Esophagus mucosa (tissue), 1 donor: ENCODE data around the gene QSOX2. TPM values are rescaled to one million over a fixed set of nuclear protein-coding genes. Genes with fewer than 3 reads are reported as not detected.

Experiments used
- ATAC-seq: fragments of 200-7000 bp; cut with Tn5 transposase; one replicate; pipeline ENCODE4 v1.9.1; 2020
- total RNA-seq: library from RNA; stranded (reverse); gene quantifications from one replicate; pipeline ENCODE4 v1.2.4, GENCODE V29; 2023
- donor health status: DM: yes; HTN: yes; CAD: no.

Gene QSOX2
- total RNA-seq, 1 donor from 2014 or later = 3.0 TPM

DNA sequence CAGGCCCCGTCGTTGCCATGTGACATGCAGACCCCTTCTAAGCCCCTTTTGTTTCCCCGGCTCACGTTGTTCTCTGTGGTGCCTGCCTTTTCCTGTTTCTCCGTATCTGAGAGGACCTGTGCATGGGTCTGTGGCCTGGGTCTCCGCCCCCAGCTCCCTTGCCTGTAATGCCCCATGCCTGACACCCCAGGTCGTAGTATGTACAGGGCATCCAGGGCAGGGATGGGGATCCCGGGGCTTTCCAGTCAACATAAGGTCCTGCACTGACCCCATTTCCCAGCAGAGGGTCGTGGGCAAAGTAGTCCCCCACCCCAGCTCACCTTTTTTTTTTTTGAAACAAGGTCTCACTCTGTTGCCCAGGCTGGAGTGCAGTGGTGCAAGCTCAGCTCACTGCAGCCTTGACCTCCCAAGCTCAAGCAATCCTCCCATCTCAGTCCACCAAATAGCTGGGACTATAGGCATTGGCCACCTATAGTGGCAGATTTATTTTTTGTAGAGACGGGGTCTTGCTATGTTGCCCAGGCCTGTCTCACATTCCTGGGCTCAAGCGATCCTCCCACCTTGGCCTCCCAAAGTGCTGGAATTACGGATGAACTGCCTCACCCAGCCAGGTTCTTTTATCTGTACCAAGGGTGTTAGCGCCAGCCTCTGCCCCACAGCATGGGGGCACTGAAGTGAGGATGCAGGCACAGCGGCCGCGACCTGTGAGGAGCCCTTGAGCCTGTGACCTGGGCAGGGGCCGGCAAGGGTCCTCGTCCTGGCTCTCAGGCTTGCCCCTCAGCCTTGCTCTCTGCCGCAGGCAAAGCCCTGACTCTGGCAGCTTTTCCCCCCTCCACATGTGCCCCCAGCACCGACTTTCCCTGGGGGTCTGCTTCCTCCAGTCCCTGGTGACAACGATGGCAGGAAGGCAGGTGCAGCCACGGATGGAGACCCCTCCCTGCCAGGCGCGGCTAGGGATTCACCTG lies 19.1 kb upstream of the QSOX2 start:
- no peak for ATAC-seq

DNA sequence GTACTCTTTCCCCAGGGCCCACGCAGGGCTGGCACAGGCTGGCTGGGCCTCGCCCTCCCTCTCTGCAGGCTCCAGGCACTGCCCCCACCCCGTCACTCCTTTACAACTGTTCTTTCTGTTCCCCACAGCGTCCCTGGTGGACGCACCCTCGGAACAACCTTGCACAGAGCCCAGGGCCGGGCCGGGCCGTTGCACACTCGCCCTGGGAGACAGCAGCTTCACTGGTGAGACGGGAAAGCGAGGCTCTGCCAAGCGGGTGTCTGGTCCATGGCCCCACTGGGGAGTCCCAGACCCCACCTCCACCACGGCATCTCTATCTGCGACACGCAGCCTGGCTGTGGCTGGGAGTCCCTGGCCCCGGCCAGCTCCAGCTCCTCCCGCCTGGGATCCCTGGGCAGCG lies 18.4 kb upstream of the QSOX2 start:
- ATAC-seq = no peak

DNA sequence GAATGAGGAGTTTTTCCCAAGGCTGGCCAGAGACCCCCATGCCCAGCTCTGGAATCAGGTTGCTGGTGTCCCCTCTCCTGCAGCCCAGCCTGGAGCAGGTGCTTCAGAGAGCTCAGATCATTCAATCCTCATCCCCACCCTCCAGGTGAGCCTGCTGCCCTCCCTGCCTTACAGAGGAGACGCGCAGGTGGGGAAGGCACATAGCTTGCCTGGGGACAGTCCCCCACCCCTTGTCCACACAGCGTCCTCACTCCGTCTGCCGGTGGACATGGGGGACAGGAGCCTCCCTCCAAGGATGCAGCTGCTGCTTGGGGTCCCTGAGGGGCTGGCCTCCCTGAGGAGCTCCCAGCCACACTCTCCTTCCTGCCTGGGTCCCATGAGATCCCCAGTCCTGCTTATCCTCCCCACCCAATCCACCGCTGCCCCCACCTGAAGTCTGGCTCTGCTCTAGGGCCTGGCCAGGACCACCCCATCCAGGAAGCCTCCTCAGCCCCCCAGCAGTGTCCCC lies 17.1 kb upstream of the QSOX2 start:
- no peak for ATAC-seq

DNA sequence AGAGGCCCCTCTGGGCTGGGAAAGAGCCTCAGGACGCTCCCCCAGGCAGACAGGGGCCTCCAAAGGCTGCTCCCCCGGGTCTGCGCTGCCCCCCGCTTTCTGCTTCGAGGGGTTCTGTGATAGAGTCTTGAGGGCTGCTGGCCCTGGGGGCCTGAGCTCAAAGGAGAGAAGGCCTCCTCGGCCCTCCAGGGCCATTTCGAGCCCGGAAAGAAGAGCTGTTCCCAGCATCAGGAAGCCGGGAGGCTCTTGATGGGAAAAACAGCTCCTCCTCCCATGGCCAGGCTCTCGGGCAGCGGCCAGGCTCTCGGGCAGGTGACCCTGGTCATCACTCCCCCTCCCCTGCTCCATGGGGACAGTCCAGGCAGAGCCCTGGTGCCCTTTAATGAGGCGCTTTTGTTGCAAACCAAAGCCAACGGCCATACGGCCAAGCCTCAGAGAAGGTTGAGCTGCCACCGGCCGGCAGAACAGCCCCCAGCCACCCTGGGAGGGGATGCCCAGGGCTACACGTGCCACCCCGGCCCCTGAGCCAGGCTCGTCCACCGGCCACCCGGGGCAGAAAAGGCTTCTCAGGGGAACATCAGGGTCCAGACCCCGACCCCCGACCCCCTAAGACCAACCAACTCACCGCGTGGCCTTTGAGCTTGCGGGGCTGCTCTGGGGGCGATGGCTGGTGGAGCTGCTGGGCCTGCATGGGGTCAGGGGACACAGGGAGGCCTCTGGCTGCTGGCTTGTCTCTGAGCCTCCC lies 16.2 kb upstream of the QSOX2 start:
- ATAC-seq = no peak

DNA sequence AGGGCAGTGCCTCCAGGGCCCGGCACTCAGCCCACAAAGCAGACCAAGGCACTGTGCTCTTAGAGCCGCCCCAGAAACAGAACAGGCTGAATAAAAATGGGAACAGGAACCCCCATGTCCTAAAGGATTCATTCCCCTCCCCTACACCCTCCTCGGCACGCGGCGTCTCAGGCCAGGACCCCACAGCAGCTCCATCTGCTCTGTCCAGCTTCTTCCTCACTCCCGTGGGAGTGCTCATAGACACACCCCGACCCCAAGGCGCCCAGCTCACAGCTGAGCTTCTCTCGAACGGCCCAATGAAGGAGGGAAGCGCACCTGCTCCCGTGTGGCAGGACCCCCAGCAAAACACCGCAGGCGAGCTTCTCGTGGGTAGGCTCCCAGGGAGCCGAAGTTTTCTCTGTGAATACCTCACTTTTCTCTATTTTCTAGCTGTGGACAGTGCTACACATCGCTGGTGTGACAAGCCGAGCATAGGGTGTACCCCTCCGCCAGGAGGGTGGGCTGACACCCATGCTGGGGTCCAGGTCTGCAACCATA lies 15.4 kb upstream of the QSOX2 start:
- ATAC-seq = no peak

DNA sequence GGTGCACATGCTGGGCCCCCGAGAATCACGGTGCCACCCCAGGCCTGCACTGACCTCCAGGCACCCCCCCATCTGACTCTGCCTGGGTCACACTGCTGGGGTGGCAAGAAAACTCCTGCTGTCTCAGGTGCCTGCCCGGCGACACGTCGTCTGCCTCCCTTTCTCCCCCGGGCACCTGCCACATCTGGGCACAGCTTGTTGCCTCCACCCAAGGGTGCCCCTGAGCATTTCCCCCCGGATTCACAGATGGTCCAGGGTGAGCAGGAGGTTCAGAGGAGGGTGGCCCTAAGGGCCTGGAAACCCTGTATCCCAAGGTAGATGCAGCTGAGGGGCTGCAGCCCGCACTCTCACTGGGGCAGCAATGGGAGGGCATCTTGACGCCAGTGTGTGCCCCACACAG lies 14.9 kb upstream of the QSOX2 start:
- ATAC-seq = no peak

DNA sequence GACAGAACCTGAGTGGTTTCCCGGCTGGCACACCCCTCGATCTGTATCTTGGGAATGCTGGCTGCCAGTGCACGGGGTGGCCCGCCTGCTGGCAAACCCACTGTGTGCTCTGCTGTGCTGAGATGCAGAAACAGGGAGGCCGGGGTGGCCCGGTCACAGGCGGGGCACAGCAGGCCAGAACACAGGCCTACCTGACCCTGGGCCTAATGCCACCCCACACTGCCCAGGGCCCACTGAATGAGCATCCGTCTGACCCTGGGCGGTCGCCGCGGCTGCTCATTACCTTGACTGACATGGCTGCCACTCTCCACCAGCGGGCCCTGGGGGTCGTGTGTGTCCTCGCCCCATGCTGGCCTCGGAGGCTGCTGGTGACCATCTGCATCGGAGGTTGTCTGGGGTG lies 14.2 kb upstream of the QSOX2 start:
- no peak for ATAC-seq

DNA sequence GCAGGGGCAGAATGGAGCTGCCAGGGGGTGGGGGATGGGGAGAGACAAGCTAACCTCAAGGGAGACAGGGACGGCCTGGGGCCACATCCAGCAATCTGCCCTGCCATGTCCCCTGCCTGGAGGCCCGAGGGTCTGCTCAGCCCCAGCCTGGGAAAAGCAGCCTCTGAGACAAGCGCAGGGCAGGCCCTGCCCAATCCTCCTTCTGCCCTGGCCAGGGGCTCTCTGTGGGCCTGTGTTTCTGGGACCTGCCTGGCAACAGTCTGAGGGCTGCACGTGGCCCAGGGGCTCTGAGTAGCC lies 13.9 kb upstream of the QSOX2 start:
- ATAC-seq = no peak

DNA sequence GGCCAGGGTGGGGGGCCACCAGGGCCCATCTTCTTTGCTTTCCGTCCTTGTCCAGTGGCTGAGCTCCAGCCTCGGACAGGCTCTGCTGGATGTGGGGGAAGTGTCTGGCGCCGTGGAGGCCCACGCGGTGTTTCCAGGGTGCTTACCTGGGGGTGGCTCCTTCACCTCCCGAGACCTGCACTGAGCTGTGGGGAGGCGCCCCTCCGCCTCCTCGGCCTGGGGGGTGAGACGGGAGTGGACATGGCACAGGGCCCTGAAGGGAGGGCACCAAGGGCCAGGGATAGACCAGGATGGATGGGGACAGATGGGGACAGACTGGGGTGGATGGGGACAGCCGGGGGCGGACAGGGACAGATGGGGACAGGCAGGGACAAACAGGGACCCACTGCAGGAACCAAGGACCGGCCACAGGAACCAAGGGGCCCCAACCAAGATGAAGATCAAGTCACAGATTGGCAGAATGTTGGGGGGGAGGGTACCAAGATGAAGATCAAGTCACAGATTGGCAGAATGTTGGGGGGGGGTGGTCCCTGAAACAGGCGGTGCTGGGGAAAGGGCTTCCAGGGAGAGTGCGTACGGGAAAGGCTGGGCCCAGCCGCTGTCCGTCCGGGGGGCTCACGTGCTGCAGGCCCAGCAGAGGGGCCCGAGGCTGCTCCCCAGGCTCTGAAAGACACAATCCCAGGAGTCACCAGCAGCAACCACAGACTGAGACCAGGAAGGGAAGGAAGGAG lies 13.3 kb upstream of the QSOX2 start:
- no peak for ATAC-seq

DNA sequence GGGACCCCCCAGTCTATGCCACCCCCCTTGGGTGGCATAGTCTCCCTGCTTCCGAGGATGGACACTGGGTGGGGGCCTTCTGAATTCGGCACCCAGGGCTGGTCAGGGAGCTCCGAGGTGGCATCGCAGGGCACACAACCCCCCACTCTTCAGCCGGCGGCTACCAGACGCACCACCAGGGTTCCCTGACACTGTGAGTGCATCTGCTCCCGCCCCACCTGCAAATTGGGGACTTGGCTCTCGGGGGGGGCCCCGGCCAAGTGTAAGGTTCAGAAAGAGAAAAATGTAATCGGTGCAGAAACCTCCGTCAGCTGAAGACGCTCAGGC lies 12.7 kb upstream of the QSOX2 start:
- ATAC-seq = no peak

DNA sequence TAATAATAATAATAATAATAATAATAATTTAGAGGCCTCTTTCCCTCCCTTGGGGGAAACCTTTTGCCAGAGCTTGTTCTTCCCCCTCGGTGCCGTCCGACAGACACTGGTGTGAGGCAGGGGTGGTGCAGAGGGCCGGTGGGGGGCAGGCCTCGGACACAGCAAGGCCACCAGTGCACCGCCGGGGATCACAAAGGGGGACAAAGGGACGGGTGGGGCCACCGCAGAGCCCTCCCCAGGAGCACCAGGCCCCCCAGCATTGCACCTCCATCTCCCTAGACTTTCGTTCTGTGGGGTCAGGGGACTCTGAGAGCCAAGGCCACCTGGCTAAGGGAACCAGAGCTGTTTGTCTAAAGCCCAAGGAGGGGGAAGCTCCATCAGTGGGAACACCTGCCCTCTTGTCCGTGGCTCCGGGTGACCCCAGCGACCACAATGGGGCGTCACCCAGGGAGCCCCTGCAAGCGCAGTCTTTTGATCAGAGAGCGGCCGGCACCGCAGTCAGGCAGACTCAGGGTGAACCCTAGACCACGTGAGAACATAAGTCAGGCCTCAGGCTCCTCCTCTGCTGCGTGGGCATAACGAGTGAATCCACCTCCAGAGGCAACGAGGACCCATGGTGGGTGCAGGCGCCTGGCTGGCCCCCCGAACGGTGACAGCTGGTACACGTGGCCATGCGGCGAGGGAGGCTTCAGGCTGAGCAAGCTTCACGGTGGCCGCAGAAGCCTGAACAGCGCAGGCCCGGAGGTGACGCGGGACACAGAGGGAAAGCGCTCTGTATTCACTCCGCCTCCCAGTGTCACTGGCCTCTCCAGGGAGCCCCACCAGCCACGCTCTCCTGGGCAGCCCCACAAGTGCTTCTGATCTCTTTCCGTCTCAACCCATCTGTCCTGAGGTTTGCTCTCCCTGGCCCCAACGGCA lies 12.0 kb upstream of the QSOX2 start:
- no peak for ATAC-seq

DNA sequence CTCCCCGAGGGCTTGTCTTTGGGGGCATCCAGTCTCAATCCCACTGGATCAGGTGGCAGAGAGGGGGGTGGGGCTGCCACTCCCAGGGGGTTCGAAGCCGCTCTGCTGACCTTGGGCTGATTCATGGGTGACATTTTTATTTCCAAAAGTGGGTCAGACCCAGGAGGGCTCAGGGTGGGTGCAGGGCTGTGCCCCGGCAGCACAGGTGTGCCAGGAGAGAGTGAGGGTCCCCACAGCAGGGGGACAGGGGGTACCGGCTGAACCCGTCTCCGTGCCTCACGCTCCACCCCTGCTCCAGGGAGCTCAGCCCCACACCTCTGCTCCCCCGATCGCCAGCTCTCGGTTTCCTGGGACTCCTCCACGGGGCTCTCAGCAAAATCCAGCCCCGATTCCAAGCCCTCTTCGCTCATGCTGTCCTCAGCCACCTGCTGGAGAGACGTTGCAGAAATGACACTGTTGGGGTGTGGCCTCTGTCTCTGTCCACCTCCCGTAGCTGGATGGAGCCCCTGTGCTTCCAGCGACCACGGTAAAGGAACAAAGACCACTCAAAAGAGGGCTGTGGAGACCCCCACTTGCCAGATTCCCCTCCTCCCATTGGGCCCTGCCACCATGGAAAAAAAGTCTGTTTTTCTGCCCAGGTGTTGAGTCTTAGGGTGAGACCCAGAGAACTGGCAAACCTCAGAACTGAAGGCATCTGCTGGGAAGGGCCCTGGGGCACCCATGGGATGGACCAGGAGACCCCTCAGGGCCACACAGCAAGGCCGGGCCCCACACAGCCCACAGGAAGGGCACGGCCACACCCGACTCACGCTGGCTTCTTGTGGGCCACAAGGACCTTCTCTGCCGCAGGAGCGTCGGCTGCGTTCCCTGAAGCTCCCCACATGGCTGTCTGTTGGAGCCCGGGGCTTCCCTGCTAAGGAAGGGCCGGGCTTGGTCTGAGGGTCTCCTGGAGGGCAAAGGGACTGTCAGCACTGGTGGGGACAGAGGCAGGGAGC lies 10.6 kb upstream of the QSOX2 start:
- ATAC-seq = no peak

DNA sequence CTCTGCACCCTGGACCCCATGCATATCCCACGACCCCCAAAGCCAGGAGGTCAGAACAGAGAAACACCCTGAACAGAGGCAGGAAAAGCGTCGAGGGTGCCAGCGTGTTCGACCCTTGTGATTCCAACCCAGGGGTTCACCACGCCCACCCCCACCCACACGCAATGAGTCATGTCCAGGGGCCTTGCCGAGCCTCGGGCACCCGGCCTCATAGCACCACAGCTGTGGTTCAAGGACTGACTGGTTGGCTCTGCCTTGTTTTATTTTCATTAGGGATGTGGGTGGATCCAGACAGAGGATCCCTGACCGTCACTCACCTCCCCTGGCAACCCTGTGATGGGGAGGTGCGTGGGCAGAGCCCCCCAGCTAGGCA lies 9.5 kb upstream of the QSOX2 start:
- no peak for ATAC-seq

DNA sequence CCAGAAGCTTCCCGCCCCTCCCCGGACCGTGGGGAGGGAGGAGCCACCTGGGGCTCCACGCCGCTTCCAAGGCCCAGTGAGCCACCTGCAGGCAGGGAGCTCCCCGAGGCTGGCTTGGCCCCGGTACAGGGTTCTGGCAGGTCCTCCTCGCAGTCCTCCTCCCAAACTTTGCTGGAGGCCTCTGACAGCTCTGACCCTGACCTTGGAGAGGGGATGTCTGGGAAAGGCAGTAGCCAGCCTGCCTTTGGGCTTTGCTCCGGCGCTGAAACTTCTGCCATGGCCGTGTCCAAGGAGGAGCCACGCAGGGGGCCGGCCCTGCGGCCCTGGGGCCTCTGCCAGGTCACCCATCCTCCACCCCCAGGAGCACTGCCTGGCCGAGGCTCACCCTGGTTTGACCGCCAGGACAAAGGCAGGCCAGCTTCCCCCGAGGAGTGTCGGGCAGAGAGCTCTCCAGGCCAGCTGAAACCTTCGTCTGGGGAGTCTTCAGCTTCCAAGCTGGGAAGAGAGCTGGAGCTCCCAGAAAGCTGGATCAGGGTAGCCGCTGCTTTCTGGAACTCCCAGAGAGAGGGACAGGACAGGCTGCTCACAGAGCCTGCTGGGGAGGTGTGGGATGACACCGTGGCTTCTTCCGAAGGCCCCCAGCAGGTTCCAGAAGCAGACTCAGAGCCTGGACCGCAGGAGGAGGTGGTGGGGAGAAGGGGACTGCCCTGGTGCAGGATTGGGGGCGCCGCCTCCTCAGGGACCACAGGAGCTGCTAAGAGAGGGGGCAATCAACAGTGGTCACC lies 9.0 kb upstream of the QSOX2 start:
- ATAC-seq = no peak

DNA sequence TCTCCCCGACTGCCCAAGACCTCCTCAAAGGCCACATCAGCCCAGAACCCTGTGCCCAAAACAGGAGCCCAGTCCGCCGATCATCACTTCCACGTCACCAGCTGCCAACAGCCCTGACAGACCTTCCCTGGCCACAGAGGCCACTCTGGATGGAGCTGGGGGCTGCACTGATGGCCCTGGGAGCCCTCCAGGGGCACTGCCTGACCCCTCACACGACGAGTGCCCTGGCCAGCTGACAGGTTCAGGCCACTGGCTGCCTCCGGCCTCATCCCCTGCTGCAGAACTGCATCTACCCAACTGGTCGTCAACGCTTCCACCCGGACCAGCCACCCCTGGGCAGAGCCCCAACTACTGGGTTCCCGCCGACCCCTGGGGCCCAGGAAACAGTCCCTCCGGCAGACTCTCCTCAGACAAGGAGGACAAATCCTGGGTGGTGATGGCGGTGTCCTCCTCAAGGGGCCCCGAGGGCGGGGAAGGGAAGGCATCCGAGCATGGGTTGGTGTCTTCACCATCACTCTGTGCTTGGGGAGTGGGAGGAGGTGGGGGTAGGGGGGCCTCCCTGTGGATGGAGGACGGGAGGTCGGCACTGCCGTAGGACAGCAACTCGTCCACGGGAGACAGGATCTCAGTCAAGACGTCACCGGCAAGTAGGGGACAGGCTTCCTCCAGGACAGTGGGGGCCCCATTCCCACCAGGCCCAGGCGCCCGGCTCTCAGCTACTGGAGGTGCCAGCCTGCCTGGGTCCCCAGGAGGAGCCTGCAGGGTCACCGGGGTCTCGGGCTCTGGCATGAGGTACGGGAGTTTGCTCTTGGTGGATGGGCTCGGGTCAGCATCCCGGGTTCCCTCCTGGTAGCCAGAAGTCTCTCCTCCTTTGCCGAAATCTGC lies 7.9 kb upstream of the QSOX2 start:
- ATAC-seq = no peak

DNA sequence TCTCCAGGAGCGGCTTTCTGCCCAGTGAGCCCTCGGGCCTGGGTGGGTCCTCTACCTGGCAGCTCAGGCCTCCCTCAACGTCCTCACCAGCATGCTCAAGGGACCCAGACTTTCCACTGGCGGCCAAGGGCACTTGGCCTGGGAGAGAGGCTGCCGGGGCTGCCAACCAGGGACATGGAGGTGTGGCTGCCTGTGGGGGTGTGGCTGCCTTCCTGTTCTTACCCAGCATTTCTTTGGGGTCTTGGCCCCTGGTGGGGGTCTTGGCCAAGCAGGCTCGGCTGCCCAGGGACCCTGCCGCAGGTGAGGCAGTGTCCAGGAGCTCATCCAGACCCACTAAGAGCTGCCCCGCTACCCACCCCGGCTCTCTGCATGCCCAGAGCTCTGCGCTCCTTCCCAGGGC lies 7.2 kb upstream of the QSOX2 start:
- ATAC-seq = no peak

DNA sequence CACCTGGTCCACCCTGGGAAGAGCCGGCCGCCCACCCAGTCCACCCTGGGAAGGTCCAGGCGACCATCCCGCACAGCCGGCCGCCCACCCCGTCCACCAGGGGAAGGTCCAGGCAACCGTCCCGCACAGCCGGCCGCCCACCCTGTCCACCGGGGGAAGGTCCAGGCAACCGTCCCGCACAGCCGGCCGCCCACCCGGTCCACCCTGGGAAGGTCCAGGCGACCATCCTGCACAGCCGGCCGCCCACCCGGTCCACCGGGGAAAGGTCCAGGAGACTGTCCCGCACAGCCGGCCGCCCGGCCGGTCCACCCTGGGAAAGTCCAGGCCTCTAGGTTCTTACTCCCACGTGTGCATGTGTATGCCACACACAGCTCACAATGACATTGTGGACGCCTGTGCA lies 6.7 kb upstream of the QSOX2 start:
- ATAC-seq = no peak

DNA sequence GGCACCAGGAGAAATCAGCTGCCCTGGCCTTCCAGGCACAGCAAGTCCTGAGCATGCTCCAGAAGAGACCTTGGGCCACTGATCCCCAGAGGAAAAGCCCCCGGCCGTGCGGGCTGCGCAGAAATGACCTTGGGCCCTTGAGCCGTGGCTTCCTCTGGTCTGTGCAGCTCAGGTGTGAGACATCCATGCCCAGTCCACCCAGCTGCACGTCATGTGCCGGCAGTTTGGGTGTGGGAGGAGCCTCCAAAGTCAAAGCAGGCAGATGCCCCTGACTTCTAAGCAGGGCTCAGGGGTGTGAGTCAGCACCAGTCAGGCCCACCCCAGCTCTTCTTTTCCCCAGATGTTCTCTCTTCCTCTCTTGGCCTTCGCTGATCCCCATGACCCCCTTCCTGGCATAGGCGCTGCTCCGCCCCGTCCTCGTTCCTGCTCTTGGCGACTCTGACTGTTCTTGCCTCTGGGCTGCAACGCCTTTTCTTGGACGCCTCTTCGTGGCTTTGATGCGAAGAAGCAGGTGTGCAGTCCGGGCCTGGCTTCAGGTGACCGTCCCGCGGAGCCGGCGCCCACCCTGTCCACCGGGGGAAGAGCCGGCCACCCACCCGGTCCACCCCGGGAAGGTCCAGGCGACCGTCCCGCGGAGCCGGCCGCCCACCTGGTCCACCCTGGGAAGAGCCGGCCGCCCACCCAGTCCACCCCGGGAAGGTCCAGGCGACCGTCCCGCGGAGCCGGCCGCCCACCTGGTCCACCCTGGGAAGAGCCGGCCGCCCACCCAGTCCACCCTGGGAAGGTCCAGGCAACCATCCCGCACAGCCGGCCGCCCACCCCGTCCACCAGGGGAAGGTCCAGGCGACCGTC lies 5.9 kb upstream of the QSOX2 start:
- no peak for ATAC-seq
